ENCODE measurements around the gene PIGT. TPM values are rescaled to one million over a fixed set of nuclear protein-coding genes. Genes with fewer than 3 reads are reported as not detected.
"Not testable (repeated sequence)": the region's sequence is repeated elsewhere in the genome, so short reads cannot be mapped to it uniquely, and the experiment has no call there.

The PIGT gene
- total RNA-seq, 1 experiment from 2014 or later: 150 TPM

GRCh38 chr20:45459606-45460005 is 43.7 kb downstream of the PIGT start:
- no peak for DNase-seq (ENCODE audit: extremely low read depth, low read depth)

GRCh38 chr20:45461225-45461624 is 45.3 kb downstream of the PIGT start:
- no peak for DNase-seq (ENCODE audit: extremely low read depth, low read depth)

GRCh38 chr20:45462711-45463509 is 47.0 kb downstream of the PIGT start:
- no peak for DNase-seq (ENCODE audit: extremely low read depth, low read depth)

GRCh38 chr20:45463709-45464108 is 47.8 kb downstream of the PIGT start:
- DNase-seq (ENCODE audit: extremely low read depth, low read depth): no peak

GRCh38 chr20:45465491-45466266 is 49.7 kb downstream of the PIGT start:
- no peak for DNase-seq (ENCODE audit: extremely low read depth, low read depth)

GRCh38 chr20:45467172-45467571 is 51.2 kb downstream of the PIGT start:
- DNase-seq (ENCODE audit: extremely low read depth, low read depth): no peak

- no peak for DNase-seq (ENCODE audit: extremely low read depth, low read depth)
Measured at GRCh38 chr20:45467861-45468260, 51.9 kb downstream of the PIGT start.

GRCh38 chr20:45469336-45470261 is 53.7 kb downstream of the PIGT start, which contains the start of gene WFDC2:
TSS of gene WFDC2 (plus strand) at chr20:45469753. CDS start at chr20:45469782, 29 bp downstream.
- DNase-seq (ENCODE audit: extremely low read depth, low read depth): no peak

- DNase-seq (ENCODE audit: extremely low read depth, low read depth): no peak
Measured at GRCh38 chr20:45470262-45470931, 54.5 kb downstream of the PIGT start.

GRCh38 chr20:45470937-45471336 is 55.0 kb downstream of the PIGT start:
- no peak for DNase-seq (ENCODE audit: extremely low read depth, low read depth)

GRCh38 chr20:45472286-45472685 is 56.3 kb downstream of the PIGT start:
- not testable (repeated sequence) for DNase-seq (ENCODE audit: extremely low read depth, low read depth)

Small RNAs within 50 kb of the gene (small RNA-seq; reads per million reads assigned to genes)
- gene MIR6812: 0 to 0.06 reads per million in 2 experiments

Other genes with a start within 250 kb of the PIGT start
- gene PI3, start 241.2 kb upstream of the PIGT start, total RNA-seq (2014; rRNA removed; shearing (Covaris generic)): not detected in 2 replicates
- not detected in 2 replicates for gene SEMG1, start 209.1 kb upstream of the PIGT start, total RNA-seq (2014; rRNA removed; shearing (Covaris generic))
- gene SEMG2, start 194.8 kb upstream of the PIGT start, total RNA-seq (2014; rRNA removed; shearing (Covaris generic)): not detected in 2 replicates
- gene SLPI, start 161.6 kb upstream of the PIGT start, total RNA-seq (2014; rRNA removed; shearing (Covaris generic)): 38.4 and 43.0 TPM in 2 replicates
- not detected in 2 replicates for gene RBPJL, start 109.3 kb upstream of the PIGT start, total RNA-seq (2014; rRNA removed; shearing (Covaris generic))
- gene MATN4, start 107.8 kb upstream of the PIGT start, total RNA-seq (2014; rRNA removed; shearing (Covaris generic)): not detected in 2 replicates
- 12.7 and 14.7 TPM in 2 replicates for gene SDC4, start 67.7 kb upstream of the PIGT start, total RNA-seq (2014; rRNA removed; shearing (Covaris generic))
- gene SYS1, start 53.0 kb upstream of the PIGT start, total RNA-seq (2014; rRNA removed; shearing (Covaris generic)): 36.4 and 38.0 TPM in 2 replicates
- not detected in 2 replicates for gene TP53TG5, start 37.8 kb upstream of the PIGT start, total RNA-seq (2014; rRNA removed; shearing (Covaris generic))
- 16.6 and 17.4 TPM in 2 replicates for gene DBNDD2, start 7.9 kb upstream of the PIGT start, total RNA-seq (2014; rRNA removed; shearing (Covaris generic))
- gene WFDC2, start 53.6 kb downstream of the PIGT start, total RNA-seq (2014; rRNA removed; shearing (Covaris generic)): not detected in 2 replicates
- gene SPINT3, start 99.5 kb downstream of the PIGT start, total RNA-seq (2014; rRNA removed; shearing (Covaris generic)): not detected in 2 replicates
- 0.22 TPM in 1 of 2 replicates, not detected in the other for gene WFDC6, start 123.3 kb downstream of the PIGT start, total RNA-seq (2014; rRNA removed; shearing (Covaris generic))
- gene EPPIN, start 131.3 kb downstream of the PIGT start, total RNA-seq (2014; rRNA removed; shearing (Covaris generic)): not detected in 2 replicates
- not detected in 2 replicates for gene WFDC8, start 163.1 kb downstream of the PIGT start, total RNA-seq (2014; rRNA removed; shearing (Covaris generic))
- not detected in 2 replicates for gene WFDC10A, start 213.6 kb downstream of the PIGT start, total RNA-seq (2014; rRNA removed; shearing (Covaris generic))
- gene WFDC9, start 215.1 kb downstream of the PIGT start, total RNA-seq (2014; rRNA removed; shearing (Covaris generic)): not detected in 2 replicates